PC-9 (cell line): ENCODE measurements around the gene DKC1. TPM values are rescaled to one million over a fixed set of nuclear protein-coding genes. Genes with fewer than 3 reads are reported as not detected.

Experiments
- BruUV-seq: library from RNA; stranded (reverse); fragments of 400-500 nt; replicated peaks from 2 replicates; lab custom pipeline; 2021; lab: Mats Ljungman, UMichigan
- CTCF ChIA-PET: fragments of 300-600 bp; sonication (Branson Sonifier 250); formaldehyde crosslinking; loops from one replicate; lab custom pipeline; 2022; ENCODE audit warnings: antibody characterized with exemption; lab: Charles Lee
- POLR2A ChIA-PET: fragments of 300-600 bp; sonication (Branson Sonifier 250); formaldehyde crosslinking; loops from one replicate; lab custom pipeline; 2022; ENCODE audit warnings: antibody characterized with exemption; ENCODE audit not compliant: unreplicated experiment; lab: Charles Lee
- DNase-seq, 2 experiments: peaks; one replicate each; pipeline versions ENCODE4 v3.0.0 to v3.0.0-alpha.2; 2015 to 2022; ENCODE audit warnings: mixed read lengths in 1 of 2
- H2AFZ ChIP-seq: fragments of 200-600 bp; sonication (generic); 2 replicates; pipeline ENCODE4 v1.8.1; 2017; ENCODE audit warnings: antibody characterized with exemption
- H3F3A ChIP-seq: fragments of 200-600 bp; sonication (generic); 2 replicates; pipeline ENCODE4 v1.8.1; 2017; ENCODE audit warnings: antibody characterized with exemption, mild to moderate bottlenecking, low read depth; ENCODE audit not compliant: insufficient read depth
- H3K27ac ChIP-seq: fragments of 200-600 bp; sonication (generic); 2 replicates; pipeline ENCODE4 v1.6.1; 2016; ENCODE audit warnings: mixed run types
- H3K27me3 ChIP-seq: fragments of 200-600 bp; sonication (generic); 2 replicates; pipeline ENCODE4 v1.6.1; 2016; ENCODE audit warnings: low read depth, mixed run types; ENCODE audit not compliant: insufficient read depth
- H3K36me3 ChIP-seq: fragments of 200-600 bp; sonication (generic); 2 replicates; pipeline ENCODE4 v1.6.1; 2016; ENCODE audit warnings: low read depth, mixed run types
- H3K4me1 ChIP-seq: fragments of 200-600 bp; sonication (generic); replicated peaks from 2 replicates; pipeline ENCODE4 v1.6.1; 2016; ENCODE audit warnings: mixed run types; ENCODE audit not compliant: insufficient read depth
- H3K4me2 ChIP-seq: fragments of 200-600 bp; sonication (generic); 2 replicates; pipeline ENCODE4 v1.6.1; 2017; ENCODE audit warnings: mixed run types
- H3K4me3 ChIP-seq: fragments of 200-600 bp; sonication (generic); 2 replicates; pipeline ENCODE4 v1.6.1; 2016; ENCODE audit warnings: mixed run types
- H3K79me2 ChIP-seq: fragments of 200-600 bp; sonication (generic); 2 replicates; pipeline ENCODE4 v1.6.1; 2017; ENCODE audit warnings: low read depth, mixed run types
- H3K9me2 ChIP-seq: fragments of 200-600 bp; sonication (generic); 2 replicates; pipeline ENCODE4 v1.8.1; 2017; ENCODE audit warnings: mild to moderate bottlenecking; ENCODE audit not compliant: insufficient read depth
- H3K9me3 ChIP-seq: fragments of 200-600 bp; sonication (generic); 2 replicates; pipeline ENCODE4 v1.8.1; 2016; ENCODE audit warnings: low read depth; ENCODE audit not compliant: insufficient read depth
- H4K20me1 ChIP-seq: fragments of 200-600 bp; sonication (generic); 2 replicates; pipeline ENCODE4 v1.8.1; 2017; ENCODE audit not compliant: insufficient read depth
- CTCF ChIP-seq: fragments of 200-600 bp; sonication (generic); conservative IDR thresholded peaks from 2 replicates; pipeline ENCODE4 v1.6.1; 2017; ENCODE audit warnings: mixed run types, antibody characterized with exemption, mild to moderate bottlenecking, moderate library complexity
- EZH2 ChIP-seq: fragments of 200-600 bp; sonication (generic); IDR thresholded peaks from 2 replicates; pipeline ENCODE4 v1.8.0; 2017; ENCODE audit warnings: antibody characterized with exemption, low read depth
- intact Hi-C: fragments of 100-400 bp; cut with micrococcal nuclease; formaldehyde crosslinking; loops from one replicate; pipeline ENCODE4 v1.10.0; 2022; ENCODE audit not compliant: unreplicated experiment
- total RNA-seq: library from RNA; stranded (reverse); gene quantifications from 2 replicates; pipeline ENCODE4 v1.2.3, GENCODE V29; 2021

DKC1 gene
- total RNA-seq, 1 experiment from 2014 or later = 101 TPM

- no peak for TF ChIP-seq EZH2
- TF ChIP-seq CTCF = peak; percentile 79
- H3F3A ChIP-seq = peaks cover 5% of the 10 kb centered on the region; the same call in 1 of the 2 replicates
- H3K4me1 ChIP-seq = peaks cover 3% of the 10 kb centered on the region; the same call in 1 of the 2 replicates
- ChIA-PET POLR2A (interaction anchor here (0.6 to 0.7 kb wide), 3 partner anchors 14 to 248 kb away, joined by 5 to 9 read pairs (median 7); partner anchors contain the start of gene DKC1), CTCF (interaction anchor here (0.6 to 1.2 kb wide), 5 partner anchors 11 to 655 kb away, joined by 3 to 6 read pairs (median 3); partner anchors contain the start of genes DKC1 and FLNA)
- no TSS peak for BruUV-seq
- no peaks in the 10 kb centered on the region for H4K20me1 ChIP-seq
- no peak overlapping the region for H3K4me2 ChIP-seq
- no peak overlapping the region for H3K27ac ChIP-seq
- intact Hi-C loops = loop anchor here (2.0 kb wide), 2 partner anchors 34 to 92 kb away; no protein-coding TSS in a partner anchor
- no peak overlapping the region for H2AFZ ChIP-seq
- H3K9me2 ChIP-seq = no peaks in the 10 kb centered on the region
- H3K79me2 ChIP-seq = no peaks in the 10 kb centered on the region
- DNase-seq = peak in 1 of 2 experiments; percentile 47
- H3K4me3 ChIP-seq = no peak overlapping the region
- H3K9me3 ChIP-seq = no peaks in the 10 kb centered on the region
- no peaks in the 10 kb centered on the region for H3K36me3 ChIP-seq
- peaks cover 26% of the 10 kb centered on the region for H3K27me3 ChIP-seq
Observed at GRCh38 chrX:154748712-154749339, 13.8 kb upstream of the DKC1 start.

- no peaks in the 10 kb centered on the region for H3K79me2 ChIP-seq
- BruUV-seq = no TSS peak
- ChIA-PET CTCF (interaction anchor here (1.2 kb wide), 1 partner anchor 13 kb away, joined by 4 read pairs; the partner anchor contains the start of gene DKC1), POLR2A (no interaction called here)
- no peak overlapping the region for H3K27ac ChIP-seq
- DNase-seq = no peak
- H3K9me2 ChIP-seq = no peaks in the 10 kb centered on the region
- H3K4me1 ChIP-seq = peaks cover 8% of the 10 kb centered on the region; the same call in 1 of the 2 replicates
- H3F3A ChIP-seq = peaks cover 6% of the 10 kb centered on the region; the same call in 1 of the 2 replicates
- H4K20me1 ChIP-seq = no peaks in the 10 kb centered on the region
- no peak overlapping the region for H3K4me3 ChIP-seq
- H3K4me2 ChIP-seq = no peak overlapping the region
- peaks cover 26% of the 10 kb centered on the region for H3K27me3 ChIP-seq
- no peaks in the 10 kb centered on the region for H3K9me3 ChIP-seq
- H3K36me3 ChIP-seq = no peaks in the 10 kb centered on the region
- intact Hi-C loops = loop anchor here (2.0 kb wide), 2 partner anchors 35 to 91 kb away; no protein-coding TSS in a partner anchor
- H2AFZ ChIP-seq = no peak overlapping the region
- TF ChIP-seq CTCF (no peak), EZH2 (no peak)
Observed at GRCh38 chrX:154749856-154750255, 12.8 kb upstream of the DKC1 start.

- POLR2A ChIA-PET = interaction anchor here (0.5 kb wide), 1 partner anchor 11 kb away, joined by 4 read pairs; no protein-coding TSS in a partner anchor
Observed at GRCh38 chrX:154750301-154751202, 12.1 kb upstream of the DKC1 start, which contains the start of gene GAB3. Gene GAB3 (minus strand): TSS chrX:154751077. CDS start chrX:154751025, 52 bp downstream.

More at GRCh38 chrX:154750301-154751202, 12.1 kb upstream of the DKC1 start, which contains the start of gene GAB3:
- Histone ChIP-seq H3K9me3 (no peaks in the 10 kb centered on the region), H4K20me1 (no peaks in the 10 kb centered on the region), H3K27me3 (peaks cover 26% of the 10 kb centered on the region), H3K27ac (no peak within 1 kb of the TSS), H3F3A (peaks cover 6% of the 10 kb centered on the region; the same call in 1 of the 2 replicates), H2AFZ (no peak within 1 kb of the TSS), H3K4me2 (no peak within 1 kb of the TSS), H3K36me3 (no peaks in the 10 kb centered on the region), H3K4me3 (no peak within 1 kb of the TSS), H3K9me2 (no peaks in the 10 kb centered on the region), H3K79me2 (no peaks in the 10 kb centered on the region), H3K4me1 (peaks cover 8% of the 10 kb centered on the region; the same call in 1 of the 2 replicates)
- no TSS peak for BruUV-seq
- intact Hi-C loops = no loop called here
- DNase-seq = peak in 1 of 2 experiments; percentile 30
- TF ChIP-seq CTCF (no peak), EZH2 (no peak)
- CTCF ChIA-PET = no interaction called here
